HepG2 (cell line): ENCODE measurements around the gene MAPK10. TPM values are rescaled to one million over a fixed set of nuclear protein-coding genes. Genes with fewer than 3 reads are reported as not detected.

ENCODE experiments used
- ATAC-seq: fragments of 200-7000 bp; cut with Tn5 transposase; 3 replicates; pipeline ENCODE4 v1.9.1; 2020; ENCODE audit warnings: mild to moderate bottlenecking, moderate library complexity
- BruUV-seq: library from RNA; stranded (reverse); fragments of 400-500 nt; replicated peaks from 2 replicates; lab custom pipeline; 2021; lab: Mats Ljungman, UMichigan
- CTCF ChIA-PET: fragments of 300-600 bp; formaldehyde crosslinking; extraction: SDS; loops from one replicate; lab custom pipeline; 2021; ENCODE audit warnings: low total read pairs, inconsistent platforms, low intra/inter-chr PET ratio; lab: Yijun Ruan, JAX
- POLR2A ChIA-PET: fragments of 350-600 bp; sonication (Branson Sonifier 250); formaldehyde crosslinking; loops from one replicate; lab custom pipeline; 2020; ENCODE audit warnings: antibody characterized with exemption, inconsistent platforms; lab: Yijun Ruan, JAX
- DNase-seq: peaks from one replicate; pipeline ENCODE4 v3.0.0-alpha.2; 2015; ENCODE audit warnings: low spot score
- FAIRE-seq: peaks from 3 replicates; lab custom pipeline; 2011; peaks lifted over from hg19 to GRCh38; lab: Jason Lieb, UNC
- H2AFZ ChIP-seq: one replicate; pipeline ENCODE4 v1.6.1; 2011; ENCODE audit warnings: low read length, inconsistent platforms
- H3K27ac ChIP-seq: fragments of 300-600 bp; 3 replicates; pipeline ENCODE4 v1.8.0; 2011; ENCODE audit warnings: mixed run types, mild to moderate bottlenecking, mixed read lengths, low read length, inconsistent platforms; ENCODE audit not compliant: insufficient read depth; ENCODE audit errors: extremely low read length
- H3K27me3 ChIP-seq, 2 experiments: fragments of 200-600 bp in 1 of 2; 2 replicates in 1 of 2; 3 replicates in 1 of 2; pipeline versions ENCODE4 v1.6.0 to v1.8.0; 2011; ENCODE audit warnings: low read length in 2 of 2, mild to moderate bottlenecking in 2 of 2, moderate library complexity in 2 of 2, inconsistent platforms in 1 of 2; ENCODE audit not compliant: insufficient read depth in 2 of 2, control insufficient read depth in 1 of 2
- H3K36me3 ChIP-seq, 2 experiments: fragments of 200-600 bp in 1 of 2; replicated peaks in 1 of 2; 2 replicates in 1 of 2; 3 replicates in 1 of 2; pipeline versions ENCODE4 v1.5.1 to v1.8.0; 2011; ENCODE audit warnings: low read length in 2 of 2, inconsistent platforms in 1 of 2; ENCODE audit not compliant: insufficient read depth in 2 of 2, control insufficient read depth in 1 of 2
- H3K4me1 ChIP-seq: 2 replicates; pipeline ENCODE4 v1.5.1; 2012; ENCODE audit warnings: low read length, inconsistent platforms; ENCODE audit not compliant: insufficient read depth
- H3K4me2 ChIP-seq: 2 replicates; pipeline ENCODE4 v1.6.0; 2011; ENCODE audit warnings: low read depth, low read length, inconsistent platforms
- H3K4me3 ChIP-seq, 3 experiments: fragments of 200-600 bp in 1 of 3; sonication (generic), shearing (Covaris generic) in 1 of 3; replicated peaks in 1 of 3; 2 replicates each; pipeline ENCODE4 v1.5.1; 2011 to 2016; ENCODE audit warnings: low read length in 3 of 3, inconsistent platforms in 2 of 3, low read depth in 2 of 3, mild to moderate bottlenecking in 2 of 3, control low read depth in 1 of 3, mixed read lengths in 1 of 3; ENCODE audit not compliant: insufficient read depth in 1 of 3
- H3K79me2 ChIP-seq: one replicate; pipeline ENCODE4 v1.6.1; 2011; ENCODE audit warnings: low read length, inconsistent platforms; ENCODE audit not compliant: insufficient read depth
- H3K9ac ChIP-seq: 2 replicates; pipeline ENCODE4 v1.6.0; 2011; ENCODE audit warnings: mild to moderate bottlenecking, low read depth, low read length, inconsistent platforms; ENCODE audit not compliant: insufficient read depth
- H3K9me3 ChIP-seq: 2 replicates; pipeline ENCODE4 v1.5.1; 2012; ENCODE audit warnings: mild to moderate bottlenecking, low read length
- H4K20me1 ChIP-seq: 2 replicates; pipeline ENCODE4 v1.6.0; 2011; ENCODE audit warnings: inconsistent platforms, mild to moderate bottlenecking, low read length, moderate library complexity; ENCODE audit not compliant: insufficient read depth
- CHD2 ChIP-seq: IDR thresholded peaks from 2 replicates; pipeline ENCODE4 v1.6.1; 2011; ENCODE audit warnings: low read depth, low read length, improper control_type of control experiment
- HHEX ChIP-seq: IDR thresholded peaks from 2 replicates; pipeline ENCODE4 v1.6.1; 2016; ENCODE audit warnings: control low read depth
- MIER3 ChIP-seq: IDR thresholded peaks from 2 replicates; pipeline ENCODE4 v1.6.1; 2016; ENCODE audit warnings: missing compliant biosample characterization, borderline replicate concordance
- MYC ChIP-seq: sonication (generic); formaldehyde crosslinking; IDR thresholded peaks from 2 replicates; pipeline ENCODE4 v1.9.0; 2021; ENCODE audit warnings: missing genetic modification reagents, borderline replicate concordance
- STAT6 ChIP-seq: sonication (generic); formaldehyde crosslinking; IDR thresholded peaks from 2 replicates; pipeline ENCODE4 v1.4.0; 2020; ENCODE audit warnings: missing genetic modification reagents, mild to moderate bottlenecking, borderline replicate concordance
- TRIM22 ChIP-seq: fragments of 450-650 bp; IDR thresholded peaks from 2 replicates; pipeline ENCODE4 v1.6.1; 2017
- ZSCAN5A ChIP-seq: sonication (generic); formaldehyde crosslinking; IDR thresholded peaks from 2 replicates; pipeline ENCODE4 v1.8.0; 2022; ENCODE audit warnings: mild to moderate bottlenecking, missing genetic modification reagents, borderline replicate concordance
- WGBS: methylation state at CpG from one replicate; pipeline ENCODE4 v1.1.6; 2017; ENCODE audit warnings: low lambda C conversion rate; 5-methylcytosine and 5-hydroxymethylcytosine counted together
- in situ Hi-C: cut with HindIII; loops from 2 replicates; pipeline ENCODE4 v1.10.0; 2017; ENCODE audit warnings: low pct_unique_long_range_greater_than_20kb; ENCODE audit not compliant: extremely low pct_ligation_motif_present
- intact Hi-C: fragments of 100-400 bp; cut with micrococcal nuclease; formaldehyde crosslinking; loops from one replicate; pipeline ENCODE4 v1.10.0; 2022; ENCODE audit not compliant: unreplicated experiment
- polyA plus RNA-seq, 8 experiments: library from polyadenylated mRNA; depleted of rRNA in 3 of 8; stranded (reverse) in 7 of 8; unstranded in 1 of 8; fragments of >200 nt; fragmentation: Illumina TruSeq in 4 of 8; extraction: Trizol in 4 of 8; gene quantifications; 2 replicates each; pipeline versions ENCODE4 v1.2.1 to v1.2.3, GENCODE V29; 2011 to 2016; ENCODE audit warnings: low read depth in 4 of 8, missing spikeins in 1 of 8, mixed read lengths in 1 of 8; ENCODE audit not compliant: insufficient read depth in 1 of 8
- total RNA-seq, 5 experiments: library from RNA; depleted of rRNA; stranded (reverse); fragments of >200 nt; fragmentation: Illumina TruSeq; extraction: Trizol; gene quantifications; 2 replicates each; pipeline ENCODE4 v1.2.3, GENCODE V29; 2016; ENCODE audit warnings: low read depth in 1 of 5
- TF ChIP-seq, protein P1 (sequence below): sonication (generic); formaldehyde crosslinking; IDR thresholded peaks from 2 replicates; pipeline ENCODE4 v1.8.1; 2023; ENCODE audit warnings: mild to moderate bottlenecking, inconsistent platforms, moderate library complexity, missing genetic modification reagents, borderline replicate concordance
- TF ChIP-seq, protein P2 (sequence below): sonication (generic); formaldehyde crosslinking; IDR thresholded peaks from 2 replicates; pipeline ENCODE4 v1.5.1; 2020; ENCODE audit warnings: missing genetic modification reagents, mild to moderate bottlenecking, borderline replicate concordance
- TF ChIP-seq, protein P3 (sequence below): IDR thresholded peaks from 2 replicates; pipeline ENCODE4 v1.6.1; 2016; ENCODE audit warnings: low read depth, control low read depth
- TF ChIP-seq, protein P4 (sequence below): sonication (generic); formaldehyde crosslinking; IDR thresholded peaks from 2 replicates; pipeline ENCODE4 v1.4.0; 2020; ENCODE audit warnings: missing genetic modification reagents

The MAPK10 gene
- total and polyA plus RNA-seq, 2 of the 13 experiments (the other 11 are each of a cell fraction or from before 2014, with no cell fraction given) = not detected

GRCh38 chr4:85951099-85951498 is 408.8 kb downstream of the MAPK10 start:
- Histone ChIP-seq H3K27ac (no peak overlapping the region), H3K9me3 (no peaks in the 10 kb centered on the region), H3K4me1 (no peaks in the 10 kb centered on the region), H3K9ac (no peak overlapping the region), H3K4me3 (no peak overlapping the region), H3K36me3 (no peaks in the 10 kb centered on the region), H2AFZ (no peak overlapping the region), H3K4me2 (no peak overlapping the region), H4K20me1 (no peaks in the 10 kb centered on the region), H3K79me2 (no peaks in the 10 kb centered on the region), H3K27me3 (no peaks in the 10 kb centered on the region)
- FAIRE-seq = no peak
- in situ Hi-C loops = no loop called here
- DNase-seq = no peak
- CTCF ChIA-PET = no interaction called here
- no TSS peak for BruUV-seq
- intact Hi-C loops = no loop called here
- WGBS = 79% methylated on average over 3 of the region's 3 CpGs
- POLR2A ChIA-PET = no interaction called here
- no peak for ATAC-seq
- TF ChIP-seq ZSCAN5A = no peak
- TF ChIP-seq MYC (CRISPR knock-in tag) = no peak
- TF ChIP-seq, protein P1, sequence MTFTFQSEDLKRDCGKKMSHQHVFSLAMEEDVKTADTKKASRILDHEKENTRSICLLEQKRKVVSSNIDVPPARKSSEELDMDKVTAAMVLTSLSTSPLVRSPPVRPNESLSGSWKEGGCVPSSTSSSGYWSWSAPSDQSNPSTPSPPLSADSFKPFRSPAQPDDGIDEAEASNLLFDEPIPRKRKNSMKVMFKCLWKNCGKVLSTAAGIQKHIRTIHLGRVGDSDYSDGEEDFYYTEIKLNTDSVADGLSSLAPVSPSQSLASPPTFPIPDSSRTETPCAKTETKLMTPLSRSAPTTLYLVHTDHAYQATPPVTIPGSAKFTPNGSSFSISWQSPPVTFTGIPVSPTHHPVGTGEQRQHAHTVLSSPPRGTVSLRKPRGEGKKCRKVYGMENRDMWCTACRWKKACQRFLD (CRISPR knock-in tag) = no peak
- TF ChIP-seq TRIM22 = no peak
- TF ChIP-seq HHEX = no peak
- no peak for TF ChIP-seq MIER3 (CRISPR knock-in tag)
- no peak for TF ChIP-seq STAT6
- TF ChIP-seq, protein P2, sequence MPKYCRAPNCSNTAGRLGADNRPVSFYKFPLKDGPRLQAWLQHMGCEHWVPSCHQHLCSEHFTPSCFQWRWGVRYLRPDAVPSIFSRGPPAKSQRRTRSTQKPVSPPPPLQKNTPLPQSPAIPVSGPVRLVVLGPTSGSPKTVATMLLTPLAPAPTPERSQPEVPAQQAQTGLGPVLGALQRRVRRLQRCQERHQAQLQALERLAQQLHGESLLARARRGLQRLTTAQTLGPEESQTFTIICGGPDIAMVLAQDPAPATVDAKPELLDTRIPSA = no peak
- TF ChIP-seq, protein P3, sequence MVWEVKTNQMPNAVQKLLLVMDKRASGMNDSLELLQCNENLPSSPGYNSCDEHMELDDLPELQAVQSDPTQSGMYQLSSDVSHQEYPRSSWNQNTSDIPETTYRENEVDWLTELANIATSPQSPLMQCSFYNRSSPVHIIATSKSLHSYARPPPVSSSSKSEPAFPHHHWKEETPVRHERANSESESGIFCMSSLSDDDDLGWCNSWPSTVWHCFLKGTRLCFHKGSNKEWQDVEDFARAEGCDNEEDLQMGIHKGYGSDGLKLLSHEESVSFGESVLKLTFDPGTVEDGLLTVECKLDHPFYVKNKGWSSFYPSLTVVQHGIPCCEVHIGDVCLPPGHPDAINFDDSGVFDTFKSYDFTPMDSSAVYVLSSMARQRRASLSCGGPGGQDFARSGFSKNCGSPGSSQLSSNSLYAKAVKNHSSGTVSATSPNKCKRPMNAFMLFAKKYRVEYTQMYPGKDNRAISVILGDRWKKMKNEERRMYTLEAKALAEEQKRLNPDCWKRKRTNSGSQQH = no peak
- TF ChIP-seq, protein P4, sequence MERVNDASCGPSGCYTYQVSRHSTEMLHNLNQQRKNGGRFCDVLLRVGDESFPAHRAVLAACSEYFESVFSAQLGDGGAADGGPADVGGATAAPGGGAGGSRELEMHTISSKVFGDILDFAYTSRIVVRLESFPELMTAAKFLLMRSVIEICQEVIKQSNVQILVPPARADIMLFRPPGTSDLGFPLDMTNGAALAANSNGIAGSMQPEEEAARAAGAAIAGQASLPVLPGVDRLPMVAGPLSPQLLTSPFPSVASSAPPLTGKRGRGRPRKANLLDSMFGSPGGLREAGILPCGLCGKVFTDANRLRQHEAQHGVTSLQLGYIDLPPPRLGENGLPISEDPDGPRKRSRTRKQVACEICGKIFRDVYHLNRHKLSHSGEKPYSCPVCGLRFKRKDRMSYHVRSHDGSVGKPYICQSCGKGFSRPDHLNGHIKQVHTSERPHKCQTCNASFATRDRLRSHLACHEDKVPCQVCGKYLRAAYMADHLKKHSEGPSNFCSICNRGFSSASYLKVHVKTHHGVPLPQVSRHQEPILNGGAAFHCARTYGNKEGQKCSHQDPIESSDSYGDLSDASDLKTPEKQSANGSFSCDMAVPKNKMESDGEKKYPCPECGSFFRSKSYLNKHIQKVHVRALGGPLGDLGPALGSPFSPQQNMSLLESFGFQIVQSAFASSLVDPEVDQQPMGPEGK (CRISPR knock-in tag) = no peak
- no peak for TF ChIP-seq CHD2
